Spleen (tissue), 7 donors: ENCODE measurements around the gene KIAA1328.

Source experiments
- POLR2A ChIP-seq, 3 donors: fragments of 450-650 bp; IDR thresholded peaks; one replicate each; pipeline ENCODE4 v1.5.1; 2017; ENCODE audit warnings: antibody characterized with exemption in 3 of 3, mild to moderate bottlenecking in 1 of 3
- TF ChIP-seq, protein P1 (sequence below), 11 experiments: fragments of 200-600 bp in 7 of 11; fragments of 450-650 bp in 4 of 11; sonication (generic) in 4 of 11; IDR thresholded peaks in 8 of 11; conservative IDR thresholded peaks in 3 of 11; 1 replicate in 7 of 11; 2 replicates in 4 of 11; pipeline versions ENCODE4 v1.4.0 to v1.8.0; 2016 to 2021; ENCODE audit warnings: antibody characterized with exemption in 11 of 11, inconsistent platforms in 4 of 11, mild to moderate bottlenecking in 1 of 11
- donor health status: DM: no; HTN: no; CAD: no; lungs with moderate emphysema.
- donor health status: DM: no; HTN: no; CAD: no.
- donor health status: DM: no; HTN: no; CAD: no.

DNA sequence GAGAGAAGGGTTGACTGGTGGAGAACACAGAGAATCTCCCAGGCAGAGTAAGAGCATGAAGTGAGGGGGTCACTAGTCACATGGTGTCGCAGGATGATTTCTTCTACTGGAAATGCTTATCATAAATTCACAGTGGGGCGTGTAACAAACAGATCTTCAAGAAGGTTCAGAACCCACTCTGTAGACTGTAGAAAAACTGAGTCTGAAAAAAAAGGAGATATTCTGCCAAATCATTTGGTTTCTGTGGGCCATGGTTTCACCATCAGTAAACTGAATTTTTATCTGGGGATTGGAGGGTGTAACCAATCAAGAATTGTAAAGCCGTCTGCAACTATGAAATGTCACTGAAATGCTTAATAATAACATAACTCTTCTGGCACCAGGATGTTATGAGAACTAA is 15.1 kb upstream of the KIAA1328 start:
- TF ChIP-seq, protein P1, sequence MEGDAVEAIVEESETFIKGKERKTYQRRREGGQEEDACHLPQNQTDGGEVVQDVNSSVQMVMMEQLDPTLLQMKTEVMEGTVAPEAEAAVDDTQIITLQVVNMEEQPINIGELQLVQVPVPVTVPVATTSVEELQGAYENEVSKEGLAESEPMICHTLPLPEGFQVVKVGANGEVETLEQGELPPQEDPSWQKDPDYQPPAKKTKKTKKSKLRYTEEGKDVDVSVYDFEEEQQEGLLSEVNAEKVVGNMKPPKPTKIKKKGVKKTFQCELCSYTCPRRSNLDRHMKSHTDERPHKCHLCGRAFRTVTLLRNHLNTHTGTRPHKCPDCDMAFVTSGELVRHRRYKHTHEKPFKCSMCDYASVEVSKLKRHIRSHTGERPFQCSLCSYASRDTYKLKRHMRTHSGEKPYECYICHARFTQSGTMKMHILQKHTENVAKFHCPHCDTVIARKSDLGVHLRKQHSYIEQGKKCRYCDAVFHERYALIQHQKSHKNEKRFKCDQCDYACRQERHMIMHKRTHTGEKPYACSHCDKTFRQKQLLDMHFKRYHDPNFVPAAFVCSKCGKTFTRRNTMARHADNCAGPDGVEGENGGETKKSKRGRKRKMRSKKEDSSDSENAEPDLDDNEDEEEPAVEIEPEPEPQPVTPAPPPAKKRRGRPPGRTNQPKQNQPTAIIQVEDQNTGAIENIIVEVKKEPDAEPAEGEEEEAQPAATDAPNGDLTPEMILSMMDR (IDR thresholded peaks at IDR 0.05 in 8 of 11, conservative IDR thresholded peaks at IDR 0.05 in 3 of 11) = no peak
- no peak for TF ChIP-seq POLR2A (IDR thresholded peaks at IDR 0.05)
